HepG2 (cell line): Measurements from ENCODE around the gene BHLHE23. TPM values are rescaled to one million over a fixed set of nuclear protein-coding genes. Genes with fewer than 3 reads are reported as not detected.

Source experiments
- EEA1 ChIP-seq: sonication (generic); formaldehyde crosslinking; IDR thresholded peaks from 2 replicates; pipeline ENCODE4 v1.5.1; 2020; ENCODE audit warnings: mild to moderate bottlenecking, missing genetic modification reagents, borderline replicate concordance
- GATA4 ChIP-seq: sonication (generic); IDR thresholded peaks from 2 replicates; pipeline ENCODE4 v1.6.1; 2016; ENCODE audit warnings: antibody characterized with exemption, low read depth, borderline replicate concordance
- HNRNPL ChIP-seq: fragments of 200-400 bp; formaldehyde crosslinking; IDR thresholded peaks from 2 replicates; pipeline ENCODE4 v1.6.1; 2017; ENCODE audit warnings: mild to moderate bottlenecking, low read depth, low read length
- KAT2B ChIP-seq: fragments of 150-350 bp; IDR thresholded peaks from 2 replicates; pipeline ENCODE4 v1.6.1; 2014; ENCODE audit warnings: low read depth, low read length, borderline replicate concordance
- MAX ChIP-seq: IDR thresholded peaks from 2 replicates; pipeline ENCODE4 v1.6.1; 2012; ENCODE audit warnings: inconsistent platforms
- MEIS1 ChIP-seq: sonication (generic); formaldehyde crosslinking; IDR thresholded peaks from 2 replicates; pipeline ENCODE4 v1.9.0; 2021; ENCODE audit warnings: mild to moderate bottlenecking, missing genetic modification reagents, moderate library complexity, borderline replicate concordance
- NRL ChIP-seq: sonication (generic); formaldehyde crosslinking; IDR thresholded peaks from 2 replicates; pipeline ENCODE4 v1.5.0; 2020; ENCODE audit warnings: missing genetic modification reagents, mild to moderate bottlenecking, moderate library complexity, borderline replicate concordance
- SMAD3 ChIP-seq: sonication (generic); formaldehyde crosslinking; IDR thresholded peaks from 2 replicates; pipeline ENCODE4 v1.4.0; 2020; ENCODE audit warnings: missing genetic modification reagents
- STAG1 ChIP-seq: sonication (generic); formaldehyde crosslinking; IDR thresholded peaks from 2 replicates; pipeline ENCODE4 v1.4.0; 2020; ENCODE audit warnings: missing genetic modification reagents
- ZNF598 ChIP-seq: sonication (generic); formaldehyde crosslinking; IDR thresholded peaks from 2 replicates; pipeline ENCODE4 v1.5.1; 2020; ENCODE audit warnings: mild to moderate bottlenecking, missing genetic modification reagents, borderline replicate concordance
- polyA plus RNA-seq, 8 experiments: library from polyadenylated mRNA; depleted of rRNA in 3 of 8; stranded (reverse) in 7 of 8; unstranded in 1 of 8; fragments of >200 nt; fragmentation: Illumina TruSeq in 4 of 8; extraction: Trizol in 4 of 8; gene quantifications; 2 replicates each; pipeline versions ENCODE4 v1.2.1 to v1.2.3, GENCODE V29; 2011 to 2016; ENCODE audit warnings: low read depth in 4 of 8, missing spikeins in 1 of 8, mixed read lengths in 1 of 8; ENCODE audit not compliant: insufficient read depth in 1 of 8
- total RNA-seq, 5 experiments: library from RNA; depleted of rRNA; stranded (reverse); fragments of >200 nt; fragmentation: Illumina TruSeq; extraction: Trizol; gene quantifications; 2 replicates each; pipeline ENCODE4 v1.2.3, GENCODE V29; 2016; ENCODE audit warnings: low read depth in 1 of 5
- TF ChIP-seq, protein P1 (sequence below): sonication (generic); formaldehyde crosslinking; IDR thresholded peaks from 2 replicates; pipeline ENCODE4 v1.8.1; 2023; ENCODE audit warnings: mild to moderate bottlenecking, inconsistent platforms, moderate library complexity, missing genetic modification reagents, borderline replicate concordance
- TF ChIP-seq, protein P2 (sequence below): sonication (generic); formaldehyde crosslinking; IDR thresholded peaks from 2 replicates; pipeline ENCODE4 v1.4.0; 2020; ENCODE audit warnings: missing genetic modification reagents, borderline replicate concordance
- TF ChIP-seq, protein P3 (sequence below): sonication (generic); formaldehyde crosslinking; IDR thresholded peaks from 2 replicates; pipeline ENCODE4 v1.5.0; 2020; ENCODE audit warnings: mild to moderate bottlenecking, missing genetic modification reagents
- TF ChIP-seq, protein P4 (sequence below): IDR thresholded peaks from 2 replicates; pipeline ENCODE4 v1.6.1; 2016; ENCODE audit warnings: mild to moderate bottlenecking
- TF ChIP-seq, protein P5 (sequence below): sonication (generic); formaldehyde crosslinking; IDR thresholded peaks from 2 replicates; pipeline ENCODE4 v1.4.0; 2020; ENCODE audit warnings: missing genetic modification reagents
- TF ChIP-seq, protein P6 (sequence below): sonication (generic); formaldehyde crosslinking; IDR thresholded peaks from 2 replicates; pipeline ENCODE4 v1.5.0; 2020; ENCODE audit warnings: mild to moderate bottlenecking, missing genetic modification reagents, moderate library complexity

BHLHE23 gene
- total and polyA plus RNA-seq, 2 of the 13 experiments (the other 11 are each of a cell fraction or from before 2014, with no cell fraction given): not detected

GRCh38 chr20:62970307-62971210 lies 36.2 kb downstream of the BHLHE23 start (continued):
- peak; percentile 84 for TF ChIP-seq MEIS1 (CRISPR knock-in tag)
- TF ChIP-seq ZNF598: 0 out of 2 replicates have a peak, but pooled peaks have one; percentile 17
- TF ChIP-seq, protein P1, sequence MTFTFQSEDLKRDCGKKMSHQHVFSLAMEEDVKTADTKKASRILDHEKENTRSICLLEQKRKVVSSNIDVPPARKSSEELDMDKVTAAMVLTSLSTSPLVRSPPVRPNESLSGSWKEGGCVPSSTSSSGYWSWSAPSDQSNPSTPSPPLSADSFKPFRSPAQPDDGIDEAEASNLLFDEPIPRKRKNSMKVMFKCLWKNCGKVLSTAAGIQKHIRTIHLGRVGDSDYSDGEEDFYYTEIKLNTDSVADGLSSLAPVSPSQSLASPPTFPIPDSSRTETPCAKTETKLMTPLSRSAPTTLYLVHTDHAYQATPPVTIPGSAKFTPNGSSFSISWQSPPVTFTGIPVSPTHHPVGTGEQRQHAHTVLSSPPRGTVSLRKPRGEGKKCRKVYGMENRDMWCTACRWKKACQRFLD: 0 out of 2 replicates have a peak, but pooled peaks have one; percentile 77
- peak; percentile 62; the same call in 1 of the 2 replicates for TF ChIP-seq NRL (CRISPR knock-in tag)
- 0 out of 2 replicates have a peak, but pooled peaks have one; percentile 2 for TF ChIP-seq STAG1
- no peak for TF ChIP-seq KAT2B
- TF ChIP-seq EEA1 (CRISPR knock-in tag): peak; percentile 44
- TF ChIP-seq, protein P2, sequence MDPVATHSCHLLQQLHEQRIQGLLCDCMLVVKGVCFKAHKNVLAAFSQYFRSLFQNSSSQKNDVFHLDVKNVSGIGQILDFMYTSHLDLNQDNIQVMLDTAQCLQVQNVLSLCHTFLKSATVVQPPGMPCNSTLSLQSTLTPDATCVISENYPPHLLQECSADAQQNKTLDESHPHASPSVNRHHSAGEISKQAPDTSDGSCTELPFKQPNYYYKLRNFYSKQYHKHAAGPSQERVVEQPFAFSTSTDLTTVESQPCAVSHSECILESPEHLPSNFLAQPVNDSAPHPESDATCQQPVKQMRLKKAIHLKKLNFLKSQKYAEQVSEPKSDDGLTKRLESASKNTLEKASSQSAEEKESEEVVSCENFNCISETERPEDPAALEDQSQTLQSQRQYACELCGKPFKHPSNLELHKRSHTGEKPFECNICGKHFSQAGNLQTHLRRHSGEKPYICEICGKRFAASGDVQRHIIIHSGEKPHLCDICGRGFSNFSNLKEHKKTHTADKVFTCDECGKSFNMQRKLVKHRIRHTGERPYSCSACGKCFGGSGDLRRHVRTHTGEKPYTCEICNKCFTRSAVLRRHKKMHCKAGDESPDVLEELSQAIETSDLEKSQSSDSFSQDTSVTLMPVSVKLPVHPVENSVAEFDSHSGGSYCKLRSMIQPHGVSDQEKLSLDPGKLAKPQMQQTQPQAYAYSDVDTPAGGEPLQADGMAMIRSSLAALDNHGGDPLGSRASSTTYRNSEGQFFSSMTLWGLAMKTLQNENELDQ: no peak
- no peak for TF ChIP-seq SMAD3 (CRISPR knock-in tag)
- TF ChIP-seq HNRNPL: peak; percentile 85; the same call in 1 of the 2 replicates
- TF ChIP-seq GATA4: no peak
- TF ChIP-seq, protein P3, sequence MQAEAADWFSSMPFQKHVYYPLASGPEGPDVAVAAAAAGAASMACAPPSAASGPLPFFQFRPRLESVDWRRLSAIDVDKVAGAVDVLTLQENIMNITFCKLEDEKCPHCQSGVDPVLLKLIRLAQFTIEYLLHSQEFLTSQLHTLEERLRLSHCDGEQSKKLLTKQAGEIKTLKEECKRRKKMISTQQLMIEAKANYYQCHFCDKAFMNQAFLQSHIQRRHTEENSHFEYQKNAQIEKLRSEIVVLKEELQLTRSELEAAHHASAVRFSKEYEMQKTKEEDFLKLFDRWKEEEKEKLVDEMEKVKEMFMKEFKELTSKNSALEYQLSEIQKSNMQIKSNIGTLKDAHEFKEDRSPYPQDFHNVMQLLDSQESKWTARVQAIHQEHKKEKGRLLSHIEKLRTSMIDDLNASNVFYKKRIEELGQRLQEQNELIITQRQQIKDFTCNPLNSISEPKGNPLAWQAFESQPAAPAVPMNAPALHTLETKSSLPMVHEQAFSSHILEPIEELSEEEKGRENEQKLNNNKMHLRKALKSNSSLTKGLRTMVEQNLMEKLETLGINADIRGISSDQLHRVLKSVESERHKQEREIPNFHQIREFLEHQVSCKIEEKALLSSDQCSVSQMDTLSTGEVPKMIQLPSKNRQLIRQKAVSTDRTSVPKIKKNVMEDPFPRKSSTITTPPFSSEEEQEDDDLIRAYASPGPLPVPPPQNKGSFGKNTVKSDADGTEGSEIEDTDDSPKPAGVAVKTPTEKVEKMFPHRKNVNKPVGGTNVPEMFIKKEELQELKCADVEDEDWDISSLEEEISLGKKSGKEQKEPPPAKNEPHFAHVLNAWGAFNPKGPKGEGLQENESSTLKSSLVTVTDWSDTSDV: 0 out of 2 replicates have a peak, but pooled peaks have one; percentile 25
- TF ChIP-seq, protein P4, sequence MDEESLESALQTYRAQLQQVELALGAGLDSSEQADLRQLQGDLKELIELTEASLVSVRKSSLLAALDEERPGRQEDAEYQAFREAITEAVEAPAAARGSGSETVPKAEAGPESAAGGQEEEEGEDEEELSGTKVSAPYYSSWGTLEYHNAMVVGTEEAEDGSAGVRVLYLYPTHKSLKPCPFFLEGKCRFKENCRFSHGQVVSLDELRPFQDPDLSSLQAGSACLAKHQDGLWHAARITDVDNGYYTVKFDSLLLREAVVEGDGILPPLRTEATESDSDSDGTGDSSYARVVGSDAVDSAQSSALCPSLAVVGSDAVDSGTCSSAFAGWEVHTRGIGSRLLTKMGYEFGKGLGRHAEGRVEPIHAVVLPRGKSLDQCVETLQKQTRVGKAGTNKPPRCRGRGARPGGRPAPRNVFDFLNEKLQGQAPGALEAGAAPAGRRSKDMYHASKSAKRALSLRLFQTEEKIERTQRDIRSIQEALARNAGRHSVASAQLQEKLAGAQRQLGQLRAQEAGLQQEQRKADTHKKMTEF: peak; percentile 53; the same call in 1 of the 2 replicates
- TF ChIP-seq, protein P5, sequence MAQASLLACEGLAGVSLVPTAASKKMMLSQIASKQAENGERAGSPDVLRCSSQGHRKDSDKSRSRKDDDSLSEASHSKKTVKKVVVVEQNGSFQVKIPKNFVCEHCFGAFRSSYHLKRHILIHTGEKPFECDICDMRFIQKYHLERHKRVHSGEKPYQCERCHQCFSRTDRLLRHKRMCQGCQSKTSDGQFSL: peak; percentile 80; the same call in 1 of the 2 replicates
- TF ChIP-seq, protein P6, sequence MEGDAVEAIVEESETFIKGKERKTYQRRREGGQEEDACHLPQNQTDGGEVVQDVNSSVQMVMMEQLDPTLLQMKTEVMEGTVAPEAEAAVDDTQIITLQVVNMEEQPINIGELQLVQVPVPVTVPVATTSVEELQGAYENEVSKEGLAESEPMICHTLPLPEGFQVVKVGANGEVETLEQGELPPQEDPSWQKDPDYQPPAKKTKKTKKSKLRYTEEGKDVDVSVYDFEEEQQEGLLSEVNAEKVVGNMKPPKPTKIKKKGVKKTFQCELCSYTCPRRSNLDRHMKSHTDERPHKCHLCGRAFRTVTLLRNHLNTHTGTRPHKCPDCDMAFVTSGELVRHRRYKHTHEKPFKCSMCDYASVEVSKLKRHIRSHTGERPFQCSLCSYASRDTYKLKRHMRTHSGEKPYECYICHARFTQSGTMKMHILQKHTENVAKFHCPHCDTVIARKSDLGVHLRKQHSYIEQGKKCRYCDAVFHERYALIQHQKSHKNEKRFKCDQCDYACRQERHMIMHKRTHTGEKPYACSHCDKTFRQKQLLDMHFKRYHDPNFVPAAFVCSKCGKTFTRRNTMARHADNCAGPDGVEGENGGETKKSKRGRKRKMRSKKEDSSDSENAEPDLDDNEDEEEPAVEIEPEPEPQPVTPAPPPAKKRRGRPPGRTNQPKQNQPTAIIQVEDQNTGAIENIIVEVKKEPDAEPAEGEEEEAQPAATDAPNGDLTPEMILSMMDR (CRISPR knock-in tag): peak; percentile 31; the same call in 1 of the 2 replicates
- peak; percentile 41 for TF ChIP-seq MAX
